Jurkat, Clone E6-1 (cell line): ENCODE data around the gene PKD1L1.

Experiments used
- DNase-seq: peaks from one replicate; pipeline ENCODE4 v3.0.0-alpha.2; 2011; ENCODE audit warnings: low read depth, low spot score
- H3K4me3 ChIP-seq: 2 replicates; pipeline ENCODE4 v1.5.1; 2011; ENCODE audit warnings: mild to moderate bottlenecking, low read length, control low read depth, moderate library complexity

PKD1L1 gene

GRCh38 chr7:47839381-47839780 is 108.9 kb downstream of the PKD1L1 start:
- no peak overlapping the region for H3K4me3 ChIP-seq
- DNase-seq: no peak

DNA sequence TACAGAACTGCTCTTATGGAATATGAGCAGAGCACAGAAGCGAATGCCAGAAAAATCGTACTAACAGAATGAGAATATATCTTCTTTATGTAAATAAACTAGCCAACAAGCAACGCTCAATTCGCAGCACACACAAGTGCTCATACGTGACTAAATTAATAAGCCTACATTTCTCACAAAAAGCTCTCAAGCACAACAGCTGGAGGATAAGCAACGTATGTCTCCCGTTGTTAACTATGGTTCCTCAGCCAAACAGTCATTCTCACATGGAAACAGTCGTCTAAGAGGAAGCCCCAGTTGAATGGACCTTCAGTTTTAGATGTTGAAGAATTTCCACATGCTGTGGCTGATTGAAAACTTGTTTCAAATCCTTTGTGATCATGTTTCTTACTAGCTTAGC is 110.4 kb downstream of the PKD1L1 start:
- H3K4me3 ChIP-seq: no peak overlapping the region
- no peak for DNase-seq

GRCh38 chr7:47836503-47837202 is 111.6 kb downstream of the PKD1L1 start:
- no peak for DNase-seq
- H3K4me3 ChIP-seq: no peak overlapping the region

GRCh38 chr7:47836080-47836479 is 112.2 kb downstream of the PKD1L1 start:
- H3K4me3 ChIP-seq: no peak overlapping the region

DNA sequence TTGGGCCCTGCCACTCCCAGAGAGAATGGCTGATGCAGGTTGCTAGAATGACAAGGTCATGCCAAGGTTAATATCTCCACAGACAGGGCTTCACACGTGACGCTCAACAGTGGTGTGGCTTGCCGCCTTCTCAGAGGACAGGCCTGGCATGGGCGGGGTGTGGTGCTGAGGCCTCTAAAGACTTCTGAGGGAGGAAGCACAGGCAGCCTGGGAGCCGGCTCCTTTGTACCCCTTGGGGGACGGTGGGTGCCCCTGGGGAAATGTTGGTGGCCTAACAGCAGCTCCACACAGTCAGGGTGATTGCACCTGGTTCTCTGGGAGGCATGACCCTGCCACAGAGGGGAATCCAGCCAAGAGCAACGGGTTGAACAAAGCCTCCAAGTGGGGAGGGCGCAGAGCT is 115.1 kb downstream of the PKD1L1 start:
- no peak for DNase-seq
- H3K4me3 ChIP-seq: no peak overlapping the region

More at GRCh38 chr7:47836080-47836479, 112.2 kb downstream of the PKD1L1 start:
- DNase-seq: no peak

DNA sequence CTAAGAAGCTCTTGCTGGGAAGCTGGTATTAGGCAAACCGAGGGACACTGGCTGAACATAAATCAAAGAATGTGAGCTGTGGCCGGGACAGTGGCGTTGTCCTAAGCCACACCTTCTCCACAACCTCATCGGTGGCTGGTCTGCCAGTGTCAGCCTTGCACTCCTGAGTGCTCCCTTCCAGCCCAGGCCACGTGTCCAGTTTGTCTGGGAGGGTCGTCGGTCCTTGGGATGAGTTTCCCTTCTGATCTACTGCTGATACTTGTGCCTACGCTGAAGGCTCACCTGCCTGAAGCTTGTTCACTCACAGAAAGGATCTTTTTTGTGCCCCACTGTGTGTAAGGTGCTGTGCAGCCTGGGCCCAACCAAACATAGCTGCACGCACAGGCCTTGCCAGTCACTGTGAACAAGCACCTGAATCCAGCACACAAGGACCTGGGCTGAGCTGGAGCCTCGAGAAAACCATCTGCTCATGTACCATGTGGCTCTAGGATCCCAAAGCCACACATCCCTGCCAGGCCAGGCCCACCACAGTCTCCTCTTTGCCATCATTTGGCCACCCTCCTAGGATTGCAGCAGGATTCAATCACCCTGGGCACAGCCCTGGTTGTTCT is 116.1 kb downstream of the PKD1L1 start:
- H3K4me3 ChIP-seq: no peak overlapping the region
- no peak for DNase-seq

DNA sequence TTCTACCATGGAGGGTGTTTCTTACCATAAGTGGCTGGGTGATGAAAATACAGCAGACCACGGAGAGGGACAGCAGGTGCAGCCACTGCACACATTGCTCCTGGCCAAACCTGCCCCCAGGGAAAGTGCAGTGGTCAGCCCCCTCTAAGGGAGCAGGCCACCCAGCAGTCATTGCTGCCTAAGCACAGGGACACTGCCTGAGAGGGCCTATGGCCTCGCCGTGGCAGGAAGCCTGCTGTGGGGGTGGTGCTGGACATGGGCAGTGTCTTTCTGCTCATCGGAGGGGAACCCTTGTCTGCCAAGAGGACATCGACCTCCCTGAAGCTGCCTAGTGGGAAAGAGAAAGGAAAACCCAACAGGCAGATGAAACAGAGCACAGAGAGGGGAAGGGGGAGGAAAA is 118.3 kb downstream of the PKD1L1 start:
- DNase-seq: no peak

GRCh38 chr7:47827871-47828270 is 120.4 kb downstream of the PKD1L1 start:
- no peak overlapping the region for H3K4me3 ChIP-seq
- no peak for DNase-seq

More for the DNA sequence above, 118.3 kb downstream of the PKD1L1 start:
- no peak overlapping the region for H3K4me3 ChIP-seq

GRCh38 chr7:47827351-47827756 is 120.9 kb downstream of the PKD1L1 start:
- no peak overlapping the region for H3K4me3 ChIP-seq
- no peak for DNase-seq

DNA sequence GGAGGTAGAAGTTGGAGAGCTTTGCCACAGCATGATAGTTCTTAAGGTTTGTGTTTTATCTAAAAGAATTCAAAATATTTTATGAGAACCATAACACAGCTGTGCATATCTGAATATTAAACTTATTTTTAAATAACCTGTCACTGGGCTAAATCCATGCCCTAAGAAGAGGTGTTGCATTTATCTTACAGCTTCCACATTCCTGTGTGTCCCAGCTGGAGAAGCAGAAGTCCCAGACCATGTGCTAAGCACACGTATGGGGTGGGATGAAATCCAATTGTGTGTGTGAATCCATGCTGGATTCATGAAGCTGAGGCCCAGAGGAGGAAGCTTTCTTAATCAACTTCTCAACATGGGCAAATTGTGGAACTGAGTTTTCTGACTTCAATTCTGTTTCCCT is 121.5 kb downstream of the PKD1L1 start:
- DNase-seq: no peak
- no peak overlapping the region for H3K4me3 ChIP-seq

DNA sequence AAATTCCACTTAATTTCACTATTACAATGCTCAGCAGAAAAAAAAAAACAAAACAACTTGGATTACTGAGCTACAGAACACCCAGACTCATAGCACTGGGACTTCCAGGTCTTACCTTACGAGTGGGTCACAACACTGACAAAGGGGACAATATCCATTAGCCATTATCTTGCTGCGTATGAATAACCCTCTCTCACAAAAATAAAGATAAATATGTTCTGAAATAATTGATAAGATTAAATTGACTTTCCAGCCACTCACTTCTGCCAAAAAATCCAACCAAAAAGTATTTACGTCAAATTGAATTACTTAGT is 128.7 kb downstream of the PKD1L1 start:
- DNase-seq: no peak
- no peak overlapping the region for H3K4me3 ChIP-seq

DNA sequence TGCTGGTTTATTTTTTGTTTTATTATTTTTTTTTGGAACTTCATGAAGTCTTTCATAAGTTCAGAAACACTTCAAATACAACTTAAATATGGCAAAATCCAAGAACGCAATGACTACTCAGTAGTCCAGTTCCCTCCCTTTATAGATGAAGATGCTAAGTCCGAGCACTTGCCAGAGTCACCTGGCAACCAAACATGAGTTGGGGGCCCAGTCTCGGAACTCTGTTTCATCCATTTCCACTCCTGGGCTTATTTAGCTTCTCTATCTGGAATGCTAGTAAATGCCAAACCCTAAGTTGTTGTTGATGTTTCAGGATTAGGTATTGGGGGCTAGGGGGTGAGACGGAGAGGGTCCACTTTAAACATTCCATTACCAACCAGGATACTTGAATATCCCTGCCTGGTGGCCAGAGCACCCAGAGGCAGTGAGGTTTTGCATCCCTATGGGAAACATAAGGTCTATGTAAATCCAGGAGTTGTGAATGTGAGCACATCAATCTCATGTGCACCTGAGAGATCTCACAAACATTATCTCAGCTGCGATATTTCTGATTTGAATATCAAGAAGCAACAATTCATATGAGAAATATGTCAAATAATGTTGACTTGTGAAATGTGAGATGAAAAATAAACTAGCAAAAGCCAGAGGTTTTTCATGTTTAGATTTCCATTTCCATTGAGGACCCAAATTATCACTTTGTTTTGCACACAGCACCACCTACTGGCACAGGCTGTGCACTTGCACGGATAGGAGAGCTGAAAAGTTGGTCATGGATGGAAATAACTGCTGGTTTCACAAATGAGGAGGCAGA is 129.3 kb downstream of the PKD1L1 start:
- peak; percentile 28 for DNase-seq
- no peak overlapping the region for H3K4me3 ChIP-seq

DNA sequence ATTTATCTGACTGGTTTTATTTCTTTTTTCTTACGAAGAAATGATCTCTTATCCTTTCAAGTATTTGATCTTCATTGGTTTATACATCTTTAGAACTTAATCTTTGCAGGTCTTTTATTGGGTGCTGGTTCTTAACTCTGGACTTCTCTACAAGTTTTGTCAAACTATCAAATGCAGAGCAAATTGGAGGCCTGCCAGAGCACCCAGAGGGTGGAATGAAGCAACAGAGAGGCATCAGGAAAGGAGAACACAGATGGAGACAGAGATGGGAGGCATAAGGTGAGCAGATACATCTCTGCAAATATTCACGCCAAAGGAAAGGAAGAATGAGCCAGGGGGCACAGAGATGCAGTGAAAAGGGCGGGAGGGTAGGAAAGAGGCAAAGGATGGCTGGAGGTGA is 130.3 kb downstream of the PKD1L1 start:
- DNase-seq: no peak
- H3K4me3 ChIP-seq: no peak overlapping the region

GRCh38 chr7:47816647-47817046 is 131.6 kb downstream of the PKD1L1 start:
- no peak for DNase-seq
- no peak overlapping the region for H3K4me3 ChIP-seq

- no peak overlapping the region for H3K4me3 ChIP-seq
- no peak for DNase-seq
Measured at GRCh38 chr7:47815867-47816266, 132.4 kb downstream of the PKD1L1 start.

GRCh38 chr7:47814905-47815613 is 133.2 kb downstream of the PKD1L1 start:
- no peak overlapping the region for H3K4me3 ChIP-seq
- no peak for DNase-seq

GRCh38 chr7:47813620-47814260 is 134.5 kb downstream of the PKD1L1 start:
- no peak overlapping the region for H3K4me3 ChIP-seq
- no peak for DNase-seq

DNA sequence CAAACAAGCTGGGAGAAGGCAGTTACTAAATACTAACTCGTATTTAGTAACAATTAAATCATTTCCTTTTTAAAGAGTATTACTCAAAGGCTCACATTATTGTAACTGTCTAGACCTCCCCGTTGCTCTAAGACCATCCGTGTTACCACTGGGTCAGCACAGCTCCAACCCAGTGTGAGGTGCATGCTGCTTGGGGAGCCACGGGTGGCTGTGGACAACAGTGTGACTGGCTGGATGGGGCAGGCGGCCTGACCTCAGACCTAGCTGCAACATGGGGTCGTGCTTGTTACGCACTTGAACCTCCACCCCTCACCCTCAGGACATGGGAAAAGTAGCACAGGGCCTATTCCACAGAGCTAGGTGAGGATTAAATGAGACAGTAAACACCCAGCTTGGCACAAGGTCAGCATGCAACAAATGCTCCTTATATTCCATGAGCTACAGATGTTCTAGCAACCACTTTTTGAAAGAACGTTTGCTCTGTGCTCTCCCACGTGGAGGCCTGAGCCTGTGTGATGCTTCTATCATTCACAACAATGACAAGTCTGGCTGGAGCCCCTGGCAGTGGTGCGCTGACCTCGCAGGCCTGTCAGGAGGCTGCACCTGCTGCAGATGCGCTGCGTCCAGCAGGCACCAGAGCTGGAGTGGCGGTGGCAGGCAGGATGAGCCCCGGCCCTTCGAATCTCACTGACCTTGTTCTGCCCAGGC is 135.7 kb downstream of the PKD1L1 start:
- DNase-seq: no peak
- H3K4me3 ChIP-seq: no peak overlapping the region
